Globus pallidus (tissue), 1 donor: ENCODE results near the gene UBE2L5.
A peak's percentile ranks its signal among the peaks of the same experiment; 100 is the strongest.

Experiments used
- DNase-seq: peaks from one replicate; pipeline ENCODE4 v3.0.0-alpha.2; 2015; ENCODE audit warnings: low spot score

UBE2L5 gene

GRCh38 chr13:30406779-30407416, 15.4 kb upstream of the UBE2L5 start:
- no peak for DNase-seq

GRCh38 chr13:30408319-30409101, 13.8 kb upstream of the UBE2L5 start:
- peak; percentile 89 for DNase-seq

GRCh38 chr13:30409886-30410704, 12.2 kb upstream of the UBE2L5 start:
- DNase-seq = no peak

GRCh38 chr13:30410705-30411125, 11.6 kb upstream of the UBE2L5 start:
- DNase-seq = no peak

- no peak for DNase-seq
Observed at GRCh38 chr13:30412346-30412745, 9.9 kb upstream of the UBE2L5 start.

GRCh38 chr13:30413842-30414241, 8.5 kb upstream of the UBE2L5 start:
- no peak for DNase-seq

- no peak for DNase-seq
Observed at GRCh38 chr13:30415430-30416030, 6.8 kb upstream of the UBE2L5 start.

GRCh38 chr13:30416471-30416870, 5.8 kb upstream of the UBE2L5 start:
- DNase-seq = no peak

- no peak for DNase-seq
Observed at GRCh38 chr13:30418075-30418716, 4.1 kb upstream of the UBE2L5 start.

- DNase-seq = no peak
Observed at GRCh38 chr13:30418717-30419459, 3.4 kb upstream of the UBE2L5 start.

- peak; percentile 68 for DNase-seq
Observed at GRCh38 chr13:30421093-30422053, 920 bp upstream of the UBE2L5 start.

GRCh38 chr13:30423891-30424290, 1.6 kb downstream of the UBE2L5 start:
- DNase-seq = no peak

- DNase-seq = no peak
Observed at GRCh38 chr13:30429235-30429634, 6.9 kb downstream of the UBE2L5 start.

- no peak for DNase-seq
Observed at GRCh38 chr13:30429721-30430694, 7.7 kb downstream of the UBE2L5 start.

- DNase-seq = no peak
Observed at GRCh38 chr13:30431269-30431940, 9.1 kb downstream of the UBE2L5 start.

GRCh38 chr13:30435911-30436451, 13.7 kb downstream of the UBE2L5 start:
- no peak for DNase-seq

GRCh38 chr13:30437177-30437576, 14.9 kb downstream of the UBE2L5 start:
- DNase-seq = no peak

GRCh38 chr13:30438286-30438685, 16.0 kb downstream of the UBE2L5 start:
- no peak for DNase-seq
